ENCODE results near the gene PLAAT2. TPM values are rescaled to one million over a fixed set of nuclear protein-coding genes. Genes with fewer than 3 reads are reported as not detected.

The PLAAT2 gene
- total RNA-seq, 1 experiment from 2014 or later = 13.6 TPM

GRCh38 chr11:63553759-63554158 is 9.4 kb downstream of the PLAAT2 start:
- H4K20me1 ChIP-seq (ENCODE audit: insufficient read depth) = no peaks in the 10 kb centered on the region
- intact Hi-C loops (cut with micrococcal nuclease; ENCODE audit: unreplicated experiment) = no loop called here
- H3K27me3 ChIP-seq (ENCODE audit: insufficient read depth, low read depth) = no peaks in the 10 kb centered on the region
- no peaks in the 10 kb centered on the region for H3K36me3 ChIP-seq (ENCODE audit: low read depth)
- no peaks in the 10 kb centered on the region for H3K9me3 ChIP-seq (ENCODE audit: insufficient read depth, low read depth)
- no peaks in the 10 kb centered on the region for H3K9me2 ChIP-seq (ENCODE audit: insufficient read depth)
- ChIA-PET CTCF (interaction anchor here (0.6 kb wide), 2 partner anchors 465 to 1135 kb away, joined by 3 read pairs; no protein-coding TSS in a partner anchor), POLR2A (ENCODE audit: unreplicated experiment) (no interaction called here)
- no peak overlapping the region for H2AFZ ChIP-seq
- H3K4me3 ChIP-seq = no peak overlapping the region
- no TSS peak for BruUV-seq (replicated peaks)
- no peak overlapping the region for H3K27ac ChIP-seq
- peaks cover 7% of the 10 kb centered on the region for H3K4me1 ChIP-seq (replicated peaks; ENCODE audit: insufficient read depth)
- no peaks in the 10 kb centered on the region for H3F3A ChIP-seq (ENCODE audit: insufficient read depth, low read depth)
- no peak overlapping the region for H3K4me2 ChIP-seq
- no peak for DNase-seq
- TF ChIP-seq CTCF (conservative IDR thresholded peaks at IDR 0.05) (no peak), EZH2 (IDR thresholded peaks at IDR 0.05; ENCODE audit: low read depth) (no peak)
- no peaks in the 10 kb centered on the region for H3K79me2 ChIP-seq (ENCODE audit: low read depth)

GRCh38 chr11:63552921-63553320 is 10.3 kb downstream of the PLAAT2 start:
- Histone ChIP-seq H2AFZ (no peak overlapping the region), H3K4me3 (no peak overlapping the region), H3K27me3 (ENCODE audit: insufficient read depth, low read depth) (no peaks in the 10 kb centered on the region), H3K4me1 (replicated peaks; ENCODE audit: insufficient read depth) (no peaks in the 10 kb centered on the region), H3K36me3 (ENCODE audit: low read depth) (no peaks in the 10 kb centered on the region), H3K79me2 (ENCODE audit: low read depth) (no peaks in the 10 kb centered on the region), H3K27ac (no peak overlapping the region), H3K9me3 (ENCODE audit: insufficient read depth, low read depth) (no peaks in the 10 kb centered on the region), H3K4me2 (no peak overlapping the region), H3F3A (ENCODE audit: insufficient read depth, low read depth) (no peaks in the 10 kb centered on the region), H4K20me1 (ENCODE audit: insufficient read depth) (no peaks in the 10 kb centered on the region), H3K9me2 (ENCODE audit: insufficient read depth) (no peaks in the 10 kb centered on the region)
- BruUV-seq (replicated peaks) = no TSS peak
- intact Hi-C loops (cut with micrococcal nuclease; ENCODE audit: unreplicated experiment) = no loop called here
- DNase-seq = peak in 1 of 2 experiments; percentile 43
- no peak for TF ChIP-seq CTCF (conservative IDR thresholded peaks at IDR 0.05)
- no peak for TF ChIP-seq EZH2 (IDR thresholded peaks at IDR 0.05; ENCODE audit: low read depth)
- ChIA-PET POLR2A (ENCODE audit: unreplicated experiment) (interaction anchor here (0.6 kb wide), 2 partner anchors 15 to 67 kb away, joined by 3 to 5 read pairs; no protein-coding TSS in a partner anchor), CTCF (no interaction called here)

GRCh38 chr11:63551889-63552266 is 11.3 kb downstream of the PLAAT2 start:
- POLR2A ChIA-PET (ENCODE audit: unreplicated experiment) = interaction anchor here (1.8 kb wide), 1 partner anchor 15 kb away, joined by 6 read pairs; the partner anchor contains the start of gene PLAAT4
- DNase-seq = no peak
- Histone ChIP-seq H3K79me2 (ENCODE audit: low read depth) (no peaks in the 10 kb centered on the region), H3K36me3 (ENCODE audit: low read depth) (no peaks in the 10 kb centered on the region), H3K9me3 (ENCODE audit: insufficient read depth, low read depth) (no peaks in the 10 kb centered on the region), H3F3A (ENCODE audit: insufficient read depth, low read depth) (no peaks in the 10 kb centered on the region), H3K4me1 (replicated peaks; ENCODE audit: insufficient read depth) (no peaks in the 10 kb centered on the region), H3K4me3 (no peak overlapping the region), H3K9me2 (ENCODE audit: insufficient read depth) (no peaks in the 10 kb centered on the region), H3K27me3 (ENCODE audit: insufficient read depth, low read depth) (no peaks in the 10 kb centered on the region), H4K20me1 (ENCODE audit: insufficient read depth) (no peaks in the 10 kb centered on the region), H3K4me2 (no peak overlapping the region), H3K27ac (no peak overlapping the region), H2AFZ (no peak overlapping the region)
- intact Hi-C loops (cut with micrococcal nuclease; ENCODE audit: unreplicated experiment) = no loop called here
- no TSS peak for BruUV-seq (replicated peaks)
- CTCF ChIA-PET = interaction anchor here (0.6 kb wide), 1 partner anchor 71 kb away, joined by 3 read pairs; no protein-coding TSS in a partner anchor
- TF ChIP-seq CTCF (conservative IDR thresholded peaks at IDR 0.05) = no peak
- no peak for TF ChIP-seq EZH2 (IDR thresholded peaks at IDR 0.05; ENCODE audit: low read depth)
